Hindlimb muscle (tissue), 1 donor: ENCODE data around the gene KCTD16. TPM values are rescaled to one million over a fixed set of nuclear protein-coding genes. Genes with fewer than 3 reads are reported as not detected.

Experiments
- DNase-seq: peaks from one replicate; pipeline ENCODE4 v3.0.0-alpha.2; 2013
- polyA plus RNA-seq: library from polyadenylated mRNA; unstranded; fragments of 120-200 nt; gene quantifications from one replicate; pipeline ENCODE4 v1.2.1, GENCODE V29; 2013; ENCODE audit not compliant: insufficient read length

Gene KCTD16
- polyA plus RNA-seq, 1 donor = 0.08 TPM

DNA sequence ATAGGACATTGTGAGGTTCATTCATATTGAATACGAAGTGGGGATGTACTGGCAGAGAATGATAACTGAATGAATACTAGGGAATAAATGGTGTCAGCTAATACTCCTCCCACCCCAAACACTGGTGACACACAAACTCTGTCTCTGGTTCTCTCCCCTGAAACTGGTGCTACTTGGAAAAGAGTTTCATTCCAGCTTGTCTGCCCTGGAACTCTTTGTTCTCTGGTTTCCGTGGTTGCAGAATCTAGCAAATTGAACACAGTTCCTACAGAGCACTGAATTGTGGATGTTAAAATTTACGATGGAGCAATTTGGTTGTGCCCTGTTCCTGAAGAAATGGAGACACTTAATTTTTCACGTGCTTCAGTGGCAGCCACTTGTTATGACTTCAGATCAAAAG lies 181.7 kb downstream of the KCTD16 start:
- no peak for DNase-seq

DNA sequence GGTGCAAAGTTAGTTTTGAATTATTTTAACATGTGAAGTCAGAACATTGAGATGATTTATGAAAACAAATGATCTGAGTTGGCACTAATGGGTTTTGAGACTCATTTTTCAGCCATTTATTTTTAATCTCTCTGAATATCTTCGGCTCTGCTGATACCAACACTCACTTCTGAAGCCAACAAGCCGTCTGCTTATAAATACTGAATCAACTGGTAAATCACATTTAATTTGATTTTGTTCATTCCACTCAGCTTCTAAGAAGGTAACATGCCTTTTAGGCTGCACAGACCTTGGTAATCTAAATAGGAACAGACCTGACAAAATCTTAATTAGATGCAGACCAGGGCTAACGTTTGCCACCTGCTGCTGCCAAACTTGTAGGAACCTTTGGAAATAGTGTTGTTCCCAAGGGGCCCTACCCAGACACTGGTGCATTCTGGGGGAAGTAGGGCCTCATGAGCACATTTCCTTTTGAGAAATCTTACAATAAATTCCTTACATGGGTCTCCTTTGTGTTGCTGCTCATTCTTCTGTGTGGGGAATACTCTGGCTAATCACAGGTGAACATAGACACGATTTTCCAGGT lies 182.2 kb downstream of the KCTD16 start:
- DNase-seq = no peak

DNA sequence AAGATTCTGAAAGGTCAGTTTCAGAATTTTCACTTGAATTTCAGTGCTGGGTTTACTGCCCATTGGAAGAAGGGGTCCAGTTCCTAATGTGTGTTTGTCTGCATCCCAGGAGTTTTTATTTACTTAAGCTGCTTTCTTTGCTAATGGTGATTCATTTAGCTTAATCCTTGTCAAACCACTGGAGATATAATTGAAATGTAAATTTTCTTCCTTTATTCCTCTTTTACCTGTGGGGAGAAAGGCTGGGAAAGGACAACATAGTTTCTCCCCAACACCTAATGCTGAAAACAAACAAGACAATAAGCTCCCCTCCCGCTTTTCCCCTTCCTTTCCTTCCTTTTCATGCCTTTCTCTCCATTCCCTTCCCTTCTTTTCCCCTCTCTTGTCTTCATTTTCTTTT lies 185.8 kb downstream of the KCTD16 start:
- no peak for DNase-seq

DNA sequence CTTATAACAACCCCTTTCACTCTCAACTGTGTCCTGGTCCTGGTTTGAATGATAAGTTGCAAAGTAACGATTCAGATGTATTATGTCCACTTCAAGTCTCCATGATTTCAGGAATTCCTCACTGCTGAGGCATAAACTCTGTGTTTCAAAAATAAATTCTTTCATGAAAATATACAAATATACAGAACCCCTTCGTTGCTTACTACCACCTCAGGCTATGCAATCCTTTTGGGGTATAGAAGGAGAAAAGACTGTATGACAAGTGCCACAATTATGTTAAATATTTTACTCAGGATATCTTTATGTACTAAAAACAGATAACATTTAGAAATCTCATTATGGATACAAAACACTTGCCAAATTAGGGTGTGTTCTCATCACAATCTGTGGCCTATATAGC lies 190.7 kb downstream of the KCTD16 start:
- DNase-seq = no peak

DNA sequence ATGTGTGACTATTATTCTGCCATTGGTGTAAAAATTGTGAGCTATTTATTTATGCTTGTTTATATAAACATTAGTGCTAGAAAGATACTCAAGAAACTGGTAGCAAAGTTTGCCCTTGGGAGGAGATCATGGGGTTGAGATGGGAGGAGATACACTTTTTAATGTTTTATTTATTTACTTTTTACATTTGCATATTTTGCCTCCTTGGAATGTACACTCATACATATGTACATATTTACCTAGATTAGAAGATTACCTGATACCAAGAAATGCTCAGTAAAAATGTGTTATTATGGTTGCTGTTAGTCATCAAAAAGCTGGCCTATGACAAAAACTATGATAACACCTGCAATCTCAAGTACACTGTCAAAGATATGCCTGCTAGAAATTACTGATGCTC lies 195.2 kb downstream of the KCTD16 start:
- DNase-seq = no peak

DNA sequence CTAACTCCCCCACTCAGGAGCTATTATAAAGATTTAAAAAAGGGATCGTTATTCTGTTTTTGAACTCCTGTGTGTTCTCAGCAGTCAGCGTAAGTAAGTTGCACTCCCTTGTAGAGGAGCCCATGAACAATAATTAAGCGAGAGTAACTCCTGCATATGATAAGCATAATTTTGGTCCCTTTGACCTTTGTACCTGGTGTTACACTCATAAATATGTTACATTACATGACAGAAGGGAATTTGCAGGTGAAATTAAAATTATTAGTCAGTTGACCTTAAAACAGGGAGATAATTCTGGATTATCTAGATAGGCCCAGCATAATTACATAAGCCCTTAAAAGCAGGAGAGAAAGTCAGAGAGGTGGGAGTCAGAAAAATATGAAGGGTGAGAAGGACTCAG lies 197.3 kb downstream of the KCTD16 start:
- no peak for DNase-seq

DNA sequence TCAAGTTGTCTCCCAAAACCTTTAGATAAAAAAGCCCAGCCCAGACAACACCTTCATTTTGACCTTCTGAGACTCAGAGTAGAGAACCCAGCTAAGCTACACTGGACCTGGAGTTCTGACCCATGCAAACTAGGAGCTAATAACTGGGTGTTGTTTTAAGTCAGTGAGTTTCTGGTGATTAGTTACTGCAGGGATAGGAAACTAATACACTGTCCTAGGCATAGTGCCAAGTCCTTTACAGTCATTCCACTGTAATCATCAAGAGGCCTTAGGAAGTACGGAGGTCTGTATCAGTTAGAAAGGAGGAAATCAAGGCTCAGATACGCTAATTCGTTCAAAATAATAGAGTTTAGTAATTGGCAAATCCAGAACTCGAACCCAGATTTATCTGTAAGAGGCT lies 197.9 kb downstream of the KCTD16 start:
- no peak for DNase-seq

DNA sequence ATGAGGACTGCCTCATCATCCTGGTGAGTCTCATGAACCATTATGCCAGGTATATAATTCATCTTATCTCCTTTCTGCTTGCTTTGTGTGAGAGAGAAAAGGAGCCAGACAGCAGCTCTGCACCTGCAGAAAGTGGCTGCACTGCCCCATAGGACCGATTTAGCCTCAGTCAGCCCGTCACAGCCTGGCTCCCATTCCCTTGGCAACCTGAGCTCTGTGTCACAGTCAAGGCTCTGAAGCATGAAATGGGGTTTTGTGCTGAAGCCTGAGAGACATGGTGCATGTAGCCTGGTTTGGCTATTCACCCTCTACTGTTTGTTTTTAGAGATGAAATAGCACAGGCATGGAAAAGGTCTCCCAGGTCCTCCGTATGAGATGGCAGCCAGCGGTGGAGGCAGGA lies 198.3 kb downstream of the KCTD16 start:
- no peak for DNase-seq

DNA sequence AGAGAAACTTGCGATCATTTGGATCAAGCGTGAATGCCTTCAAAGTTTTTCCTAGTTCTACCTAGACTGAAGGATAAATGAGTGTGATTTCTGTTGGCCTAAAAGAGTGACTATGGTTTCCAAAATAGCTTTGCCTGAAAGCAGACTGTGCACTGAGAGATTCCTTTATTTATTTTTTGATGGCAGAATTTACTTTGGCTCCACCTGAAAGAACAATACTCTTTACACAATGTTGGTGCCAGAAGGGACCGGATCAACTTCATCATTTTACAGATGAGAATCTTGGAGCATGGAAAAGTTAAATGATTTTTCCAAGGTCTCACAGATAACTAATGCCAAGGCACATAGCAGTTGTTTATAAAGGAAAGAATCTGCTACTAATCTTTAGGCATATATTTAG lies 199.6 kb downstream of the KCTD16 start:
- DNase-seq = no peak

DNA sequence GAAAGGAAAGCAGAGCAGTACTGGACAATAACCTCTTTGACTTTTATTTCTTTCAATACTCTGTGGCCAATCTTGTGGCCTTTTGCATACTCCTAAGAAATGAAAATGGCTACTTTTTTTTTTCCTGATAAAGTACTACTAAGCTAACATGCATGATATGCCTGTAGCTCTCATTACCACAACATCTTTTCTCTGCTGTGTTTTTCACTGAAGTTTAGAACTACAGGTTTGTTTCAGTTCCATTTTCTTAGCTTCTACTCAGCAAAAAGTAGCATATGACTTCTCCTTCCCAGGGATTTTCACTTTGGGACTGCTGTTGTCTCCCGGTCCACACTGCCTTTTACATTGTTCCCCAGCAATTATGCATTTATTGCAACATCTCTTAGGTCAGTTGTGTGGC lies 204.0 kb downstream of the KCTD16 start:
- no peak for DNase-seq

DNA sequence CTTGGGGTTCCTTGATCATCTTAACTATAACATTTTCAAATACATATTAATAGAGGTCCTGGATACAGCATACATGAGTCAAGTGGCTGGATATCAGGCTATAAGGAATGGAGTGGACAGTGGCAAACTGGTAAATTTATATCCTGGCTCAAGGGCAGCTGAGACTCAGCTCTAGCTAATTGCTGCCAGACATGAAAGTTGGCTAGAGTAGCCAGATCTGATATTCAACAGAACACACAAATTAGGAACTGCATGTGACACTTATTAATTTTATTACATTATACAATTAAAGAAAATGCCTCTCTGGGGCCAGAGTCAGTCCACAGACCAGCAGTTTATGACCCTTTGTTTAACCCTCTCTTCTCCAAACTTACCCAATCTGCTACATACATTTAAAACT lies 206.5 kb downstream of the KCTD16 start:
- no peak for DNase-seq

DNA sequence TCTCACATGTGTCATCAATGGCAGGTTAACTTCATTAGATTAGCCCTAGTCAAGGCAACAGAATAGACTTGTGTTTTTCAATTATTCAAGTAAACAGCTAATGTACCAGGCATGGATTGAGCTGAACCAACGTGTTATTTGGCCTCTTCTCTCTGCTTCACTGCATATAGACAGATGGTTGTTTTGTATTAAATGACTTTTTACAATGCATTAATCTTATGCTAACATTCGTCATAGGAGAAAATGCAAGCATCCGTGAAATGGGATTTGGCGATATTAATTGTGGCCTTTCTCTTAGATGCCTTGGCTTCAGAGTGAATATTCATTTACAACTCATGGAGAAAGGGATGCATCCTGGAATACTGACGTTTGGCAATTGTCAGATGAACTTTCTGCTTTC lies 208.0 kb downstream of the KCTD16 start:
- no peak for DNase-seq

DNA sequence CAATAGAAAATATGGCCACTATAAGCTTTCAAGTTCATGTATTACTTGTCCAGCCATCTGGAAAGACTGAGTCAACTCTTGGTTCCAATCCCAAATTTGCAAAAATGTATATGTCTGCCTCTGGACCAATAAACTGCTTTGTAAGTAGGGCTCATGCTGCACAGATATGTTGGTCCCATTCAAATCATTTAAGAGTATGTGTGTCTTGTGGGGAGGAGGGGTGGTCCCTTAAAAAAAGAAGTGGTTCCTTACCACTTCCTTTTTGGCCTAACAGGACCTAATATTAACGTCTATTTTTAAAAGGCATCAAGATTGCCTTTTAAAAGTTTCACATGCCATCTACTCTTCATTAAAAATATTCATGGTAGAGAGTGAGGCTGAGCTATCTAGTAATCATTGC lies 214.9 kb downstream of the KCTD16 start:
- no peak for DNase-seq

DNA sequence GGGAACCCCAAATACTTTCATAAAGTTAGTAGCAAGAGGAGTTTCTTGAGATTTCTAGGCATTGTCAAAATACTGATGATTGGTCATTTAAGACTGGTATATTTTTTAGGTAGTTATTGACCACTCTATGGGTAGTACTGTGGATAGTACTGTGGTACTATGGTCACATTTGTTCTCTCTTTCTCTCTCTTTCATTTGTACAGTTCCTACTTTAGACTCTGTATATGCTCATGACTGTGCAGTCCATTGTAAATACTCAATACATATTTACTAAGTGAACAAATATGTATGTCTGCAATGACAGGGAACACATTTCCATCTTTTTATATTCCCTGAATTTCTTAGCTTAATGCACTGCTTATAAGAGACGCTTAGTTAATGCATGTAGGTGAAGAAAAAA lies 215.6 kb downstream of the KCTD16 start:
- DNase-seq = no peak

DNA sequence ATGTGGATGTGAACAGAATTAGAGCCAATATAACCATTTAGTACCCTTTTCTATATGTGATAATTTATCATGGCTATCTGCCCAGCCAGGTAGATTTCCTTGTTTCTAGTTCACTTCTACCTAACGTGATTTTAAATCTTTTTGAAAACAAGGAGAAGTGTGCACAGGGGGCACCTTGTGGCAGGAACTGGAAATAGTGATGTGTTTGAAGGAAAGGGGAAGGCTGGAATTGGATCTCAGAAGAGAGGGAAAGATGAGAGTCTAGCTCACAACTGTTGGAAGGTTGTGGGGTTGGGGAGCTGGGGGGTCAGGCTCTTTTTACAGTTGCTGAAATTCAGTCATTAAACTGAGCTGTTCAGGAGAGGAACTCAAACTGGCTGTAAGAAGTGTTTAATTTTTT lies 219.5 kb downstream of the KCTD16 start:
- no peak for DNase-seq

DNA sequence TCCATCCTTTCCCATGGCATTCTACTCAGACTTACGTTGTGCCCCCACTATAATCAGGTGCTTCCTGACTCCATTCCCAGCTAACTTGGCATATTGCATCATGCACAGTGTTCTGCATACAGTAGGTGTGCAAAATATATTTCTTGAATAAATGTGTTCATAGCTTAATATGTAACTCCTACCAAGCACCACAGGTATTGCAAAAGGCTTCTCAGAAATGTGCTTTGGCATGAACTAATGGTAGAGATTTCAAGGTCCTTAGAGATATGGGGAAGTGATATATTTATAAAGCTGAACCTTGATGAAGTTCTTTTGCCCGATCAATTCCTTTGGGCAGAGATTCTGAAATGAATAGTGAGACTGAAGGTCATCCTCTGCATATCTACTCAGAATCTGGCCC lies 220.4 kb downstream of the KCTD16 start:
- DNase-seq = no peak

DNA sequence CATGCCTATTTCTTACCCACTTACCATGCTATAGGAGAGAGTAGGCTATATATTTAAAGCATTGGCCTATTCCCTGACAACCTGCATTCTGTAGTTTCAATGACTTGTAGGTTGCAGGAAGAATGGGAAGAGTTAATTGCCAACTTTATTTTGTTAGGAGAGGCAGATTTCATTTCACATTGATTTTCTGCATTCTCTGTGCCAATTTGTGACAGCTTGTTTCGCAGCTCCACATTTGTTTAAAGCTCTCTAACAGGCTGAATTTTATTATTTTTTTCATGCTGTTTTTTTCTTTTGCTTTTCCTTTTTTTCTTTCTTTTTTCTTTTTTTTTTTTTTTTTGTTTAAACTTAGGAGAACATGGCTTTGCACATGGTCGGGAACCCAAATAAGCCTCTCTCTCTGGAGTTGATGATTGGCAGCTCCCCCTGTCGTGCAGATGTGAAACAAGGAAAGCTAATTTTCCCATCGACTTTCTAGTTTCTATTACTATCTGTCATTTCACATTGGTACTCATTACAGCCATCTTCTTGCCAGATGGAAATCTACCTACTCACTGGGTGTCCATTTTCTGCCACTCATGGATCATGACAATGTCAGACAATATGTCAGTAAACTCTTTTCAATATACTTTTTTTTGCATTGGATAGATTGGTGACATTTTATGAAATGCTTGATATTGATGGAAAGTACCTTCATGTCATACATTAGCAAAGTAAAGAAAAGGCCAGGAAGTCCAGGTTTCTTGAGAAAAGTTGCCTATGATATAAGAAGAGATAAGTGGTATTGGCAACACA lies 223.2 kb downstream of the KCTD16 start:
- DNase-seq = no peak

DNA sequence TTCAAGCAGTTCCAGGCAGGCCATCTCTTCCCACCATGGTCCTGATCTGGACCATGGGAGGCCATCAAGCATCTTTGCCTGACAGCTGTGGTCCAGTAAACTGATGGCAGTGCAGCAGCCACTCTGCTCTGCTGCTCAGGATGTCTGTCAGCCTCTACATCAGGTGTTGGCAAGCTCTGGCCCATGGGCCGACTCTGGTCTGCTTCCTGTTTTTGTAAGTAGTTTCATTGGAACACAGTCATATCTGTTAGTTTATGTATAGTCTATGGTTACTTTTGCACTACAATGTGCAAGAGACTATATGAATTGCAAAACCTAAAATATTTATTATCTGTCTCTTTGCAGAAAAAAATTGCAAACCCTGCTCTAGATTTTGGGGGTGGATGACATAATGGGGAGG lies 225.0 kb downstream of the KCTD16 start:
- no peak for DNase-seq

DNA sequence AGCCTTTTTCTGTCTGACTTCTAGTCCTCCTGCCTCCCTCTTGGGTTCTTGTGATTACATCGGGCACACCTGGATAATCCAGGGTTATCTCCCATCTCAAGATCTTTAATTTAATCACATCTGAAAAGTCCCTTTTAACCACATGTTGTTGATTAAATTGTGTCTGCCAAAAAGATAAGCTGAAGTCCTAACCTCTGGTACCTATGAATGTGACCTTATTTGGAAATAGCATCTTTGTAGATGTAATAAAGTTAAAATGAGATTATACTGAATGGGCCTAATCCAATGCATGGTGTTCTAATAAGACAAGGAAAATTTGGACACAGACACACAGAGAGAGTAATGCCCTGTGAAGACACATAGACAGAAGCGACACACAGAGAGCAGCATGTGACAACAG lies 232.4 kb downstream of the KCTD16 start:
- DNase-seq = no peak

DNA sequence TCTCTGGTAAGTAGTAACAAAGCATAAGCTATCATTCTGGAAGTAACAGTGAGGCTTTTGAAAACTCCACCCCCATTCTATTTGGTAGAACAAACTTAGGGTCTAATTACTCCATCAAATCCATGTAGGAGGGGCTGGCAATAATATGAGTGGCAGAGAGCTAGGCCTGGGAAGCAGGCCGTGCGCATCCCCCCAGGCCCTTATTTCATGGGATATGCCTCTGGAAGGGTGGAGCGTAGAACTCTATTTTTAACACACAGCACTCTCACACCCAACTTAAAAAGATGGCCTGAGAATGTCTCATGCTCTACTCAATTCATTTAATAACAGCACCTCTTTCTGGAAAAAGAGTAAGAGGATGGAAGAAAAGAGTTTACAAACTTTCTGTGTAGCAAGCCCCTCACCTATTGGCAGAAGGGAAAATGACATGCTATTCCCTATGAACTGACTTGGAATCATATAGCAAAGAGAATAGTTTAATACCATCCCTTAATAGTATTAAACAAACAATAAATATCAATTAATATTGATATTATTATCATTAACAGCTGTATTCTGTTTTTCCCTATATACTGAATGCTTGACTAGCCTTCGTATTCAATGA lies 233.2 kb downstream of the KCTD16 start:
- no peak for DNase-seq

DNA sequence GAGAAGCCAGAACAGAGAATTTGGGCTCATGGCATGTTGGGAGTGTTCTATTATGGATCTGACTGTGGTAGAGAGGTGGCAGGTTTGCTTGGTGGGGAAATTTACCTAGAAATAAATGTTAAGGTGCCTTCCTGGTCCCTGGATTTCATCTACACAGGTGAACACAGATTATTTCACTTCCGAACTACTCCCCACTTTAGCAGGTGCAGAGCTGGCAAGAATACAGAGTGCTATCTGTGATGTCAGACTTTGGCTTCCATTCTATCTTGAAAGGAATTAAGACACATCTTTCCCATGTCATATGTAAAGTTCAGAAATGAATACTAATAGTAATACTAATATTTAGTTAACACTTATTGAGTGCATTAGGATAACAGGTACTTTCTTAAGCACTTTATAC lies 234.0 kb downstream of the KCTD16 start:
- no peak for DNase-seq

DNA sequence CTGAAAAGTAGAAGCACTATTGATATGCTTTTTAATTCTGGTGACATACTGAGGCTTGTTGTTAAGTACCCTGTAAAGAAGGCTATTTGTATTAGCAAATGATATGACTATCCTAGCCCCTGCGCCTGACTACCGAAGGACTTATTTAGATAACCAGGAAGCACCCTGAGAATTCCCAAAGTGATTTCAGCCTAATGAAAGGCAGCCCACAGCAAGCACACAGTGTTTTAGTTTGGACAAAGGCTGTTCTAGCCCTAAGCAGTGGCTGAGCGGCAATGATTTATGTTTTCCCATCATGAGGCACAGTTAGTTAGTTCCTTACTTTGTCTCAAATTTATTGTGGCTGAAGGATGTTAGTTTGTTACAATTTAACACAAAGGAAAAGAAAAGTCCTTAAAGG lies 235.3 kb downstream of the KCTD16 start:
- DNase-seq = no peak

DNA sequence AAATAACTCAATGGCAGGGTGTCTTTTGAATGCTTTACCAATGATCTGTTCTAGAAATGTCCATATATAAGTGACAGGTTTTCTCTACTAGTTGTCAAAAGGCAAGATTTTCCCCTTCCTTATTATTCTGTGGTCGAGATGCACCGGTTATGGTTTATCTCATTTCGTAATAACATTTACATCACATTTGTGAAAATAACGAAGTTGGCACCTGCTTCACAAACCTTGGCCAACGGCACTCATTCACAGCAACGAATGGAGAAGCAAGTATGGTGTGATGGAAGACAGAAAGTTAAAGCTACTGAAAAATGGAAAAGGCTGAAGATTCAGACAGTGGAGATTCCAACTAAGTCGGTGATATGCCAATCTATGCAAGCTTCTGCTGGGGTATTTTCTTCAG lies 235.8 kb downstream of the KCTD16 start:
- no peak for DNase-seq
